ENCODE data around the gene KCNQ1.

- TF ChIP-seq CTCF (conservative IDR thresholded peaks at IDR 0.05; ENCODE audit: low read depth in 2 of 2) (no peak), REST (IDR thresholded peaks at IDR 0.05; ENCODE audit: unreplicated experiment) (no peak), EZH2phosphoT487 (IDR thresholded peaks at IDR 0.05; ENCODE audit: unreplicated experiment) (no peak), POLR2AphosphoS5 (IDR thresholded peaks at IDR 0.05; ENCODE audit: low read depth) (no peak), EZH2 (IDR thresholded peaks at IDR 0.05; ENCODE audit: low read depth, unreplicated experiment) (no peak), CREB1 (CRISPR knock-in tag; IDR thresholded peaks at IDR 0.05; ENCODE audit: low read depth) (no peak), JUNB (IDR thresholded peaks at IDR 0.05; ENCODE audit: unreplicated experiment) (no peak), ETS1 (IDR thresholded peaks at IDR 0.05) (no peak), ZNF114 (CRISPR knock-in tag; IDR thresholded peaks at IDR 0.05) (no peak), ZNF462 (CRISPR knock-in tag; IDR thresholded peaks at IDR 0.05) (no peak)
These were observed 131.3 kb downstream of the KCNQ1 start for GRCh38 chr11:2576111-2576510.

Data from GM23338 (cell line).